Activated CD8-positive, alpha-beta memory T cell treated with anti-CD3 and anti-CD28 coated beads, Interleukin-2, amount 50 U/mL, for 4 hours (primary cell): ENCODE measurements around the gene PSD4.

Experiments used
- DNase-seq: peaks from one replicate; pipeline ENCODE4 v3.0.0-alpha.2; 2020

Gene PSD4

DNA sequence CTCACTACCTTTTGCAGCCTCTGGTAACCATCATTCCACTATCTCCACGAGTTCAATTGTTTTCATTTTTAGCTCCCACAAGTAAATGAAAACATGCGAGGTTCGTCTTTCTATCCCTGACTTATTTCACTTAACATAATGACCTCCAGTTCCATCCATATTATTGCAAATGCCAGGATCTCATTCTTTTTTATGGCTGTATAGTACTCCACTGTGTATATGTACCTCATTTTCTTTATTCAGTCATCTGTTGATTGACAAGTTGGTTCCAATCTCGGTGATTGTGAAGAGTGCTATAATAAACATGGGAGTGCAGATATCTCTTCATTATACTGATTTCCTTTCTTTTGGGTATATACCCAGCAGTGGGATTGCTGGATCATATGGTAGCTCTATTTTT, 29.5 kb upstream of the PSD4 start:
- DNase-seq: no peak

DNA sequence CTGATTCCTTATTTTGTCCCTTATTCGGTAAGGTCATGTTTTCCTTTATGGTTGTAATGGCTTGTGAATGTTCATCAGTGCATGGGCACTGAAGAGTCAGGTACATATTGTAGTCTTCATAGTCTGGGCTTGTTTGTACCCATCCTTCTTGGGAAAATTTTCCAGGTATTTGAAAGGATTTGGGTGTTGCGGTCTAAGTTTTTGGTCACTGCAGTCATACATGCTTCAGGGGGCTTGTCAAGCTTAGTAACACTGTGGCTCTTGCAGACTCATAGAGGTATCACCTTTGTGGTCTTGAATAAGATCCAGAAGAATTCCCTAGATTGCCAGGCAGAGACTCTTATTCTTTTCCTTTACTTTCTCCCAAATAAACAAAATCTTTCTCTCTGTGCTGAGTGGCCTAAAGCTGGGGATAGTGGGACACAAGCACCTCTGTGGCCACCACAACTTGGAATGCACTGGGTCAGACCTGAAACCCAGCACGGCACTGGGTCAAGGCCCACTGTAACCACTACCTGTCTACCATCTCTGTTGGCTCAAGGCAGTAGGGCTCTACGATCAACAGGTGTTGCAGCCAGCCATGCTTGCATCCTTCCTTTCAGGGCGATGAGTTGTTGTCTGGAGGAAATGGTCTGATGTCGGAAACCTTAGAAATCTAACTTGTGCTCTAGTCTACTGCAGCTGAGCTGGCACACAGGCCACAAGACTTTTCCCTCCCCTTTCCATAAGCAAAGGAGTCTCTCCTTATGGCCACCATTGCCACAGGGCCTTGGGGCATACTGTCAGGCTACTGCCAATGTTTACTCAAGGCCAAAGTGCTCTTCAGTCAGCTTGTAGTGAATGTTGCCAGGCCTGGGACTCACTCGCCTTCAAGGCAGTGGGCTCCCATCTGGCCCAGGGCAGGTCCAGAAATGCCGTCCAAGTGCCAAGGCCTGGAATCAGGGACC, 24.9 kb upstream of the PSD4 start:
- DNase-seq: no peak

DNA sequence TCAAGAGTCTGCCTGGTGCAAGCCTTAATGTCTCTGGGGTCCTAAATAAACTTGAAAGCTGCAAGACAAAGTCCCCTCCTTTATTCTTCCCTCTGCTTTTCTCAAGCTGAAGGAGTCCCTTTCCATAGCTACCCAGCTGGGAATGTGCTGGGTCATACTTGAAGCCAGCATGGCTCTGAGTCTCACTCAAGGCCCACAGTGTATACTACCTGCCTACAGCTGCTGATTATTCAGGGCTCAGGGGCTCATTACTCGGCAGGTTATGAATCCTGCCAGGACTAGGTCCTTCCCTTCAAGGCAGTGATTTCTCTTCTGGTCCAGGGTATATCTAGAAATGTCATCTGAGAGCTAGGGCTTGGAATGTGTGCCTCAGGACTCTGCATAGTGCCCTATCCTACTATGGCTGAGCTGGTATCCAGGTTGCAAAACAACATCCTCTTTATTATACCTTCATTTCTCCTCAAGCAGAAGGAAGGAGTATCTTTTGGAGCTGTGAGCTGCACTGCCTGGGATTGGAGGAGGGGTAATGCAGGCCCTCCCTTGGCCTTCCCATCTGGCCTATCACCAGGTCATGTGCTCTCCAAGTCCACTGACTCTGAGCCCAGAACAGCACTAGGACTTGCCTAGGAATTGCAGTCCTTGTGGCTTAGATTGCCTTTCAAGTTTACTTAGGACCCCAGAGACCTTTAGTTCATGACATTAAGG, 24.1 kb upstream of the PSD4 start:
- DNase-seq: no peak

DNA sequence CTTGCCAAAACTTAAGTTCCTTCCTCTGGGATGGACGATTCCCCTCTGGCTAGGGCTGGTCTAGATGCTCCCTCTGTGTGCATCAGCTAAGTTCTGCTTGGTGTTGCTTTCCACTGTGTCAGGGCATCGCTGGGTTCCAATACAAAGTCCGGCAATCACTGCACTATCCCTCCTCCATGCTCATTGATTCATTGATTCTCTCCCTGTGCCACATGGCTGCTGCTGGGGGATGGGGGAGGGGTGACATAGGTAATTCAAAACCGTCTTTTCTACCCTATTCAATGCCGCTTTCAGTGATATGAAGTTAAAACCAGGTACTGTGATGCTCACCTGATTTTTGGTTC, 23.5 kb upstream of the PSD4 start:
- no peak for DNase-seq

DNA sequence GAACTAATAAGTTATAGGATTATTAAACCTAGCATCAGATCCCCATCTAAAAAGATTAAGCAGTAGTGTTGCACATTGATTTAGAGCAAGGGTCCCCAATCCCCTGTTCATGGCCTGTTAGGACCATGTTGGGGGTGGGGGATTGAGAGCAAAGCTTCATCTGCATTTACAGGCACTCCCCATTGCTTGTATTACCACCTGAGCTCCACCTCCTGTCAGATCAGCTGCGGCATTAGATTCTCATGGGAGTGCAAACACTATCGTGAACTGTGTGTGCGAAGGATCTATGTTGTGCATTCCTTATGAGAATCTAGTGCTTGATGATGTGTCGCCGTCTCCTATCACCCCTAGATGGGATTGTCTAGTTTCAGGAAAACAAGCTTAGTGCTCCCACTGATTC, 18.4 kb upstream of the PSD4 start:
- no peak for DNase-seq

DNA sequence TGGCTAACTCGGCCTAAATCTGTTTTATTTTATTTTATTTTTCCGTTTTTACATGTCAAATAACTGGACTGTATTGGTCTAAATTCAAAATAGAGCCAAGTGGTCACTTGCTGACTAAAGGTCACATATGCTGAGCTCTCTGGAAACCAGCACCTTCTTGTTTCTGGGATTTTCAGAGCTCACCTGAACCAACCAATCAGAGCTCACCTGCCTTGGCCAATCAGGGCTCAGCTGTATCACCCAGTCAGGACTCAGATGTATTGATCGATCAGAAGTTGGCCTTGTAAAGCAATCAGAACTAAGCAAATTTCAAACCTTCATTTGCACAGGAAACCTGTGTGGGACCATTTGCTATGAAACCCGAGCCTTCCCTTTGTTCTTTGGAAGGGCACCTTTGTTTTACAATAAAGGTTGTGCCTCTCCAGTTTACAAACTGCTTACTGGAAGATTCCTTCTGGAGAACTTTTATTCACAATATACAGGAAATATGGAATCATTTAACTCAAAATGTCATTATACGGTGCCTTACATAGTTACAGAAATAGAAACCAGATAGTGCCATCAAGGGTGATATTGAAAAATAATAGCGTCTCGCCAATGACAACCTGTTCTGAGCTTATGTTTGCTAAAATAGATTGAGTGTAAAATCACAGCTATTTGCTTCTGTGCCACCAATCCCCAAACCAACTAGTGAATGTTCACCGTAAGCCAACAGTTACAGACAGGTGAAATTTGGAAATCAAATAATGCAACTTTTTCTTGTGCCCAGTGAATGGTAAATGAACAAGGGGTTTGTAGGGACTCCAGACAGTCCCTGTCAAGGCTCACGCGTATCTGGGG, 17.3 kb upstream of the PSD4 start:
- DNase-seq: no peak

DNA sequence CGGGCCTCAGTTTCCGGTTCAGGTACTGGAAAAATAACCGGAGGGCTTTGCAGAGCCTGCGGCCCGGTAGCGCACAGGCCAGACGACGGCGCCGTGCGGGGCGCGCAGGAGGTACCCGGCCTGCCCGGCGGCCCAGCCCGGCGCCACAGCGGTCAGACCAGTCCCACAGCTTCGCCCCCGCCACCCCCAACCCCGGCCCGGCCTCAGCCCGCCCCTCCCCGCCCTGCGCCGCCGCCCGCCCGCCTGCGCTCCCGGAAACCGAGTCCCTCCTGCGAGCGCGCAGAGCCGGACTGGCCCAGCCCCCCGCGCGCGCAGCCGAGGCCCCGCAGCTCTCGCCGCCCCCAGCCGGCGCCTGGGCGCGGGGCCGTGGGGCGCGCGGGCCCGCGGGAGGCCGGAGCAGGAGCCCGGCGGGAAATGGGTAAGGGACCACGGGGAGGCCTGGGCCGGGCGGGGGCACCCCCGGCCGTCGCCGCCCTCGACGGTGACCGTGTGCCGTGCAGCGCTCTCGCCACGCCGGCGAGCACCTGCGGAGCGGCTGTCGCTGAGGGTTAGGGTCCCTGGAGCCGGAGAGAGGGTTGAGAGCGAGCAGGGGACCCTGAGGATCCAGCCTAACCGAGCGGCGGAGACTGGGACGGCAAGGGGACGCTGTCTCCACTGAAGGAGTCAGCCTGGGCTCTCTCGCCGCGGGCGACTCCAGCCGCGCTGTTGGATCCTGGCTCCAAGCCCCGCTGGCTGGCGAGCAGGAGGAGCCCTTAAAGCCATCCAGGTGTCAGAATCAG, 16.5 kb upstream of the PSD4 start:
- peak; percentile 59 for DNase-seq

DNA sequence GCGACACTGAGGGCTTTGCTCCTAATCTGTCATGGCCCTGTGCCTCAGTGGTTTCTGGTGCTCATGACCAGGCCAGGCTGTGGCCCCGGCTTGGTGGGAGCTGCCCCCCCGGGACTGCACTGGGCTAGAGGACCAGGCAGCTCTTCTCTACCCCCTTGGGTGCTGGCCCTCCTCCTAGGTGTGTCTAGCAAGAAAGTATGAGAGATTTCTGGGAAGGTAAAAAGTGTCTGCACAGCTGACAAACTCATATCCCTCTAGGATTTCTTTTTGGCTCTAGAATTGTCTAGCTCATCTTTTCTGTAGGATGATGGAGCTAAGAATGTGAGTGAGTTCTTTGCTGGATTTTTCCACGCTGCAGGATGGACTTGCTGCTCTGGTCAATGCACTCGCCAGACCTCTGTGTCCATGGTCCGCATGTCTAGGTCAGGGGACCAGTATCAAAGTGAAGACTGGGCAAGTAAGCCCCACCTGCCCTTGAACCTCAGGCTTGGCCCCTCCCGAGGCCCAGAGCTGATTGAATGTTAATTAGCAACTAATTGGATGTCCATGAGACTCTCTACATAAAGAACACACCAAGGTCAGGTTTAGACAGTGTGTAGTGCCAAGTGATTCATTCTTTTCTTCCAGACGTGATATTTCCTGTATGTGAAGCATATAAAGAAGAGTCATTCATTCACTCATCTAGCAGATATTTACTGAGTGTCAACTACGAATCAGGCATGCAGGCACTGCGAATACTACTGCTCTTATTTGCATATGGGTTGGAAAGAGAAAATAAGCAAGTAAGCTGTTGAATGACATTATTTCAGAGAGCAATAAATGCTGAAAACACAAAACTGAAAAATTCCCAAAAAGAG, 15.6 kb upstream of the PSD4 start:
- no peak for DNase-seq

DNA sequence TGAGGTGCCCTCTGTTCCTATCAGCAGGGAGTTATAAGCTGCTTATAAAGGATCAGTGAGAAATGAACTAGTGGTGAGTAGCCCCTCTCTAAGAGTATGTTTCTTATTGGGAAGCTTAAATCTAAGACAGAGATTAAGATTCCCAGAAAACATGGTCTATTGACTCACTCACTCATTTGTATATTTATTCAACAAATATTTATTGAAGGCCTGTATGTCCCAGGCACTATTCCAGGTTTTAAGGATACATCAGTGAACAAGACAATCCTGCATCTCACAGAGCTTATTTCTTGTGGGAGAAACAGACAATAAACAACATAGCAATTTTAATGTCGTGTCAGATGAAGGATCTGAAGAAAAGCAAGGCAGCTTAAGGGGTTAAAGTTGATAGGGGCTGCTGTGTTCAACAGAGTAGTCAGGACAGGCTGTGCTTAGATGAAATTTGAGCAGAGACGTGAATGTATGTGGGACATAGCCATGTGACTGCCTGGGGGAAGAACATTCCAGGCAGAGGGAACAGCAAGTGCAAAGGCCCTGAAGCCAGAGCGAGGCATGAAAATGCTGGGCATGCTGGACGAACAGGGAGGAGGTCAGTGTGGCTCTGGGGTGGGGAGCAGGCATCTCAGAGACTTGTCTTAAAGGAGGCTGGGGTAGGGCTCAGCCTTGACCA, 14.8 kb upstream of the PSD4 start:
- DNase-seq: no peak

DNA sequence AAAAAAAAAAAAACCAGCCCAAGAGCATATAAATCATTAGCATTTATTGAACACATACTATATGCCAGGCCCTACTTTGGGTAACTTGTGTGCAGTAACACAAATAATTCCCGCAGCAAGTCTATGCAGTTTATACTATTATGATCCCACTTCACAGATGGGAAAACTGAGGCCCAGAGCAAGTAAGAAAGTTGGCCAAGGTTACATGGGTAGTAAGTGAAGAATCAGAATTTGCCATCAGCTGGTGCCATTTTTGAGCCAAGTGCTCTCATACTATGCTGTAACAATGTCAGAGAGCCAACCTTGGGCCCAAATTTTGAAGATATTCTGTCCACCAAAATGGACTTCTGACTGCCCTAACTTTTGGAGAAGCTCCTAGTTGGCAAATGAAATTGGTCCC, 13.5 kb upstream of the PSD4 start:
- DNase-seq: no peak

DNA sequence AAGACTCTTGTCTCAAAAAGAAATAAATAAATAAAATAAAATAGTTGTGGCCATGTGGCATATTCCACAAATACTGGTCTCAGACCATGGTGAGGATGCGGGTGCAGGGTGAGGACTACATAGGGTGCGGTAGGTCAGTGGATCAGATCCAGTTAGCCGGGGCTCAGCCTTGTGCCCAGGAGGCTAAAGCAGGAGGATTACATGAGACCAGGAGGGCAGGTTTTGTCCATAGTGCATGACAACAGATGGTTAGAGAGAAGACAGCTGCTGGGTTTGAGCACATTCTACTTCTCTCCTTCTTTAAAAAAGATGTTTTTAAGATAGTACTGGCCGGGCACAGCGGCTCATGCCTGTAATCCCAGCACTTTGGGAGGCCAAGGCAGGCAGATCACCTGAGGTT, 12.8 kb upstream of the PSD4 start:
- no peak for DNase-seq

DNA sequence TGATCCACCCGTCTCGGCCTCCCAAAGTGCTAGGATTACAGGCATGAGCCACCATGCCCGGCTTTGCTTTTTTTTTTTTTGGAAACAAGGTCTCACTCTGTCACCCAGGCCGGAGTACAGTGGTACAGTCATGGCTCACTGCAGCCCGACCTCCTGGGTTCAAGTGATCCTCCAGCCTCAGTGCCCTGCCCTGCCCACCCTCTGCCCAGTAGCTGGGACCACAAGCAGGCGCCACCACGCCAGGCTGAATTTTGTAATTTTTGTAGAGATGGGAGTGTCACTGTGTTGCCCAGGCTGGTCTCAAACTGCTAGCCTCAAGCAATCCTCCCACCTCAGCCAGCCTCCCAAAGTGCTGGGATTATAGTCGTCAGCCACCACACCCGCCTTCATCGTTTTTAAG, 11.6 kb upstream of the PSD4 start:
- DNase-seq: no peak

DNA sequence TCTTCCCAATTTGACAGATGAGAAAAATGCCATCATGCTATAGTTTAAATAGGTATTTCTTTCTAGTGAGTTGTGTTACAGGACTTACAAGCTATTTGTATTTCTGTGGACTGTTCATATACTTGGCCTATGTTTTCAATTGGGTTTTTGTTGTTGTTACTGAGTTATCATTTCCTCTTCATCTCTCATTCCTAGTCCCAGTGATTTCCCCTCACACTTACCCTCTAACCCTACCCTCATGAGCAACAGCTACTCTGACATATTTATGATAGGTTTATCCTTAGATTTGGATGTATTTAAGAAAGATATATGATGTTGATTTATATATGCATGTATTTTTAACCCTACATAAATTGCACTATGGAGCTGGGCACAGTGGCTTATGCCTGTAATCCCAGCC, 10.9 kb upstream of the PSD4 start:
- no peak for DNase-seq

DNA sequence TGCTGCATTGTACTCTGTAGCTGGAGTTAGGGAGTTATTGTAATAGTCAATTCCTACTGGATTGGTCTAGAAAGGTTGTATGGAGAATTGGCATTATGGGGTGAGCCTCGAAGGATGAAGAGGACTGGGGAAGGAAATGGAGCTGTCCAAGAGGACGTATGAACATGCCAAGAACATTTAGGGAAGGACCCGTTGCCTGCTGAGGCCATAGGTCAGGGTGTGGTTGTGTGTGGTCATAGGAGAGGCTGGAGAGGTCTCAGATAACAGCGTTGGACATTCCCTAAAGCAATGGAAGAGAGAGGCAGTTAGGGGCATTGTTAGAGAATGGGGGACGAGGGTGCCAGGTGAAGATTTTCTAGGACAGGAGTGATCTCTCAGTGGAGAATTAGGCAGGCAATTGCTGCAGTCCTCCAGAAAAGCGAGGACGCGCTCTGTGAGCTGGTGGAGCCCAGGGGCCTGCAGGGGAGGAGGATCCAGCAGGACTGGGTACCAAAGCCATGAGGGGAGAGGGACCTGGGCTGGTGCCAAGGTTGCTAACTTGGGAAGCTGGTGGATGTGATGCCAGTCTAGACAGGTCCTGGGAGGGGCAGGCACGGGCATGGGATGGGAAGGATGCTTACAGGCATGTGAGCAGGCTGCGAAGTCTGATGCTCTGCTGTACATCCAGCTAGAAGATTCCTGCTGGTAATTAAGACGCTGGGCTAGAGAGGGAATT, 9.4 kb upstream of the PSD4 start:
- DNase-seq: no peak

DNA sequence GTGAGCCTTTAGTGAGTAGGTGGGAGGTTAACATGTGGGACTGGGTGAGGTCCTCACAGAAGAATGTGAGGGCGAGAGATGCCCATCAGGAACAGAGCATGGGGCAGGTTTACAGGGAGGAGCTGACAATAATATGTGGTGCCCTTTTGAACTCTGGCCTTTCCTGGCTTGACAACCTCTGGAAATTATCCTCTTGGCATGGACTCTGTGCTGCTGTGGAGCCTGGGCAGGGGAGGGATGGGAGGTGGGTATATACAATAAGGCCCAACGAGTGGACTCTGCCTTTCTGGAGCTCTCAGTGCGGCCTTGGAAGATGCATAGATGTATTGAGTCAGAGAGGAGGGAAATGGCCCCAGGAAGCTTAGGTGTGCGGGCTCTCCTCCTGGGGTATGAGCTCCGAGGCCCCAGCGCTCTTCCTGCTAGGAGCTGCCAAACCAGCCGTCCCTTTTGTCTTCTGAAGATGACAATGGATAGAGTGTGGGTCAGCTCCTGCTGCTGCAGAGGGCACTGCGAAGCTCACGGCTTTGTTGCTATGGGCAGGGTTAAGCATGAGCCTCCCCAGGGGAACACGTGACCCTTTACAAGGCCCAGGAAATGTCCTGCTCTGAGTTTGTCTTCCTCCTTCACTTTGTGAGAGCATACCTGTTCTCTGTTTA, 8.7 kb upstream of the PSD4 start:
- no peak for DNase-seq

DNA sequence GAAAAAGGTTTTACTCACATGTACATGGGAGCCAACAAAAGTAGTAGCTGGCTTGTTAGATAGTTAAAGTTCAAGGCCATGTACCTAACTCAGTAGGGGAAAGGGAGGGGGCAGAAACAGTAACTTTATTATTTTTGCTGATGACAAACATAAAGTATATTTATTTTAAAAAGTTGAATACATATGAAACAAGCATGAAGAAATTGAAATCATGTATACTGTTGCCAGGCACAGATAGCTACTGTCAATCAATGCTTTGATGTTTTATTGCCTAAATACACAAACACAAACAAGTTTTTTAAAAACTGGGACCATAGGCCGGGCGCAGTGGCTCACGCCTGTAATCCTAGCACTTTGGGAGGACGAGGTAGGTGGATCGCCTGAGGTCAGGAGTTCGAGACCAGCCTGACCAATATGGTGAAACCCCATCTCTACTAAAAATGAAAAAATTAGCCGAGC, 7.6 kb upstream of the PSD4 start:
- DNase-seq: no peak

DNA sequence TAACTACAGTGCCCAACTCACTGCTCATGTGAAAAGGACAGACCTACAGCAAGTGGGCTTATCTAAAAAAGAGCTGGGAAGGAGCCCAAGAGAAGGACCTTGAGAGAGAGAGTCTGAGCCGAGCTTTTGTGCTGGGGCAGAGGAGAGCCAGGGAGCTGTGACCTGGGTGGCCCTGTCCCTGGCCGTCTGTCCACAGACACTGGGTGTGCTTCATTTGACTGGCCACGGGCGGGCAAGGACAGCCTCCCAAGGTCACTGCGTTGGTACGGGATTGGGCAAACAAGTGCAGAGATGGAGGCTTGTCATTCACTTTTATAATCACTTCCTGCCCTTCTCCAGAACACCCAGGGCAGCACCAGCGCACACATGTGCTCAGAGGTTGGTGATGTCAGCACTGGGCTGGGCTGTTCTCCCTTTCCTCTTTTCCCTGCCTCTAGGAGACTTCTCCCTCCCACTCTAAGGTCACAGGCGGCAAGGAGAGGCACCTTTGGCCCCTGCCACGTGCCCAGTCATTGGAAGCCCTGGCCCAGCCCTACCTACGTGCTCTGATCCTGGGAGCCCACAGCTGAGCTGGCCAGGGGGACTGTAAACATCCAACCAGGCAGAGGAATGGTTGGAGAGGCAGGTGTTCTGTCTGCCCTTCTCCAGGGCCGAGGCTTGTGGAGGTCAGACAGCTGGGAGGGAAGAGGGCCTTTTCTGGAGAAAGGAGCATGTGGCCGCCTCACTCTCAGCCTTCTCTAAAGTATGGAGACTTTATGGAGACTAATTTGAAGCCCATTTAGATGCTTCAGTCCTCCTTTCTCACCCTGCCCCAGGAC, 6.4 kb upstream of the PSD4 start:
- DNase-seq: no peak

DNA sequence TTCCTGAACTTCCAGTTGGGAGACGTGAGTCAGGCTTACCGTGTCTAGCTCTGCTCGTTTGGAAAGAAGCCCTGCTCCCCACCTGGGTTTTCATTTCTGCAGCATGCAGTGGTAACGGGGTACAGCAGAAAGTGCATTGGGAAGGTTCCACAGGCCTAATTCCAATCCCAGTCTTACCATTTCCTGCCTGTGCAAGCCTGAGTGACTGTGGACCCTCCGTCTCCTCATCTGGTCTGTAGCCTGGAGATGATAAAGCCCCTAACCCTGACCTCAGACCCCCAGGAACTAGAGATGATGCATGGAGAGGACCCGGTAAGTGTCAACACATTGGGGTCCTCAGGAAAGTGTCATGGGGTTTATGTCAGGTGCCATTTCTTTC, 5.8 kb upstream of the PSD4 start:
- no peak for DNase-seq

DNA sequence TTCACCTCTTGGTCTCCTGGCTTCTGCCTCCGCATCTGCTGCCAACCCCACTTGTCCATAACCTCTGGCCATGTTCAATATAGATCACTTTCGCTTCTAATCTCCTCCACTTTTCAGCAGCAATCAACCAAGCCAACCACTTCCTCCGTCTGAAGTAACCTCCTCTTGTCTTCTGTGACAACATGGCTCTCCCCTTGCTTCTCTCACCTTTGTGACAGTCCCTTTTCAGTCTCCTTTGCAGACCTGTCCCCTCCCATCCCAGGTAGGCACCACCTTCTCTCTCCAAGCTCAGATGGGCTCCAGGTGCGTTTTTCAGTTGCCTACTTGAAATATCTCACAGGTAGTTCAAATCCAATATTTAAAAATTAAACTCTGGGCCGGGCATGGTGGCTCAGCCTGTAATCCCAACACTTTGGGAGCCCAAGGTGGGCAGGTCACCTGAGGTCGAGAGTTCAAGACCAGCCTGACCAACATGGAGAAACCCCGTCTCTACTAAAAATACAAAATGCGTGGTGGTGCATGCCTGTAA, 4.7 kb upstream of the PSD4 start:
- no peak for DNase-seq
